Lower leg skin (tissue), 4 donors: Measurements from ENCODE around the gene ZNF366. TPM values are rescaled to one million over a fixed set of nuclear protein-coding genes. Genes with fewer than 3 reads are reported as not detected.

Experiments used
- DNase-seq, 2 donors: peaks; one replicate each; pipeline ENCODE4 v3.0.0-alpha.2; 2019; ENCODE audit warnings: low spot score in 2 of 2
- H3K4me3 ChIP-seq: fragments of 200-600 bp; sonication (generic); 2 replicates; pipeline ENCODE4 v1.5.1; 2017; ENCODE audit warnings: mild to moderate bottlenecking, low read depth; ENCODE audit not compliant: poor library complexity, severe bottlenecking
- POLR2A ChIP-seq, 2 donors: fragments of 450-650 bp; IDR thresholded peaks; one replicate each; pipeline ENCODE4 v1.6.1; 2016 to 2017; ENCODE audit warnings: antibody characterized with exemption in 2 of 2, mild to moderate bottlenecking in 1 of 2, moderate library complexity in 1 of 2
- WGBS, 2 donors: methylation state at CpG; one replicate each; pipeline ENCODE4 v1.1.5; 2018; 5-methylcytosine and 5-hydroxymethylcytosine counted together
- intact Hi-C: fragments of 100-400 bp; cut with DNase I; formaldehyde crosslinking; loops from one replicate; pipeline ENCODE4 v1.15.0; 2023; ENCODE audit warnings: low total_unique reads
- total RNA-seq, 4 donors: library from RNA; depleted of rRNA; stranded (reverse); fragments of >200 nt; gene quantifications; one replicate each; pipeline ENCODE4 v1.1.0, GENCODE V29; 2016
- TF ChIP-seq, protein P1 (sequence below), 3 donors: fragments of 450-650 bp; IDR thresholded peaks; one replicate each; pipeline ENCODE4 v1.5.1; 2016; ENCODE audit warnings: antibody characterized with exemption in 3 of 3, mild to moderate bottlenecking in 3 of 3, moderate library complexity in 2 of 3

Gene ZNF366
- total RNA-seq, 4 donors from 2014 or later = 0.51 to 3.5 (median 1.6) TPM

DNA sequence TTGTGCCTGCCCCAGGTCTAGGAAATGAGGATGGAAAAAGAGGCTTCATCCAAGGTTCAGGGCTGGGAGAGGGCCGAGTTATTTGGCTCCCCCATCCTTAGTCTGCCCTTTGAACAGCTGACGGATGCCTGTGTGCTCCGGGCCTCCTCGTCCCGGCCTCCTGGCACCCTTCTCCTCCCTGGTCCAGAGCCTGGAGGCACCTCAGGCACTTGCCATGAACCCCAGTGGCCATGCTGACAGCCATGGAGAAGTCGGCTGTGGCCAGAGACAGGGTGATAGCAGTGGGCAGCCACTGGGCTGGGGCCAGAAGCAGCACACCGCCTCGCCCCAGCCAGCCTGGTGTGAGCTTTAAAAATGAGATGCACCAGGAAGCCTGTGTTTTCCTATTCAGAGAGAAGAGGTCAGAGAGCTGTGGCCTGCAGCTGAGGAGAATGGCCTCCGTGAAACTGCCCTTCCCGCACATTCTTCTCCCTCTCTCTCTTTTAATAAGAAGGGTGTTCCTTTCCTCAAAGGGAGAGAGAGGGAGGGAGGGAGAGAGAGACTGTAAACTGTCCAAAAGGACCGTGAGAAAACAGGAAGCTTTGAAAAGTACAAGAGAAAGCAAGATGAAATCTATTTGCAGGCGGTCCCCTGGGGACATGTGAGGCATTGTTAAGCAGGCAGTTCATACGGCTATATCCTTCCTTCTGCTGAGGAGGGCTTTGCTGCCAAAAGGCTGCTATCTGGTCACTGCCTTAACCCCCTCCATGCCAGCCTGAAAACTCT is 55.3 kb downstream of the ZNF366 start:
- no peak overlapping the region for H3K4me3 ChIP-seq
- peak; percentile 78 to 87 for DNase-seq
- WGBS, 2 donors = 35 to 51% methylated on average over 12 to 13 of the region's 13 CpGs
- intact Hi-C loops = no loop called here
- no peak for TF ChIP-seq POLR2A (IDR thresholded peaks at IDR 0.05)
- TF ChIP-seq, protein P1, sequence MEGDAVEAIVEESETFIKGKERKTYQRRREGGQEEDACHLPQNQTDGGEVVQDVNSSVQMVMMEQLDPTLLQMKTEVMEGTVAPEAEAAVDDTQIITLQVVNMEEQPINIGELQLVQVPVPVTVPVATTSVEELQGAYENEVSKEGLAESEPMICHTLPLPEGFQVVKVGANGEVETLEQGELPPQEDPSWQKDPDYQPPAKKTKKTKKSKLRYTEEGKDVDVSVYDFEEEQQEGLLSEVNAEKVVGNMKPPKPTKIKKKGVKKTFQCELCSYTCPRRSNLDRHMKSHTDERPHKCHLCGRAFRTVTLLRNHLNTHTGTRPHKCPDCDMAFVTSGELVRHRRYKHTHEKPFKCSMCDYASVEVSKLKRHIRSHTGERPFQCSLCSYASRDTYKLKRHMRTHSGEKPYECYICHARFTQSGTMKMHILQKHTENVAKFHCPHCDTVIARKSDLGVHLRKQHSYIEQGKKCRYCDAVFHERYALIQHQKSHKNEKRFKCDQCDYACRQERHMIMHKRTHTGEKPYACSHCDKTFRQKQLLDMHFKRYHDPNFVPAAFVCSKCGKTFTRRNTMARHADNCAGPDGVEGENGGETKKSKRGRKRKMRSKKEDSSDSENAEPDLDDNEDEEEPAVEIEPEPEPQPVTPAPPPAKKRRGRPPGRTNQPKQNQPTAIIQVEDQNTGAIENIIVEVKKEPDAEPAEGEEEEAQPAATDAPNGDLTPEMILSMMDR (IDR thresholded peaks at IDR 0.05) = no peak

DNA sequence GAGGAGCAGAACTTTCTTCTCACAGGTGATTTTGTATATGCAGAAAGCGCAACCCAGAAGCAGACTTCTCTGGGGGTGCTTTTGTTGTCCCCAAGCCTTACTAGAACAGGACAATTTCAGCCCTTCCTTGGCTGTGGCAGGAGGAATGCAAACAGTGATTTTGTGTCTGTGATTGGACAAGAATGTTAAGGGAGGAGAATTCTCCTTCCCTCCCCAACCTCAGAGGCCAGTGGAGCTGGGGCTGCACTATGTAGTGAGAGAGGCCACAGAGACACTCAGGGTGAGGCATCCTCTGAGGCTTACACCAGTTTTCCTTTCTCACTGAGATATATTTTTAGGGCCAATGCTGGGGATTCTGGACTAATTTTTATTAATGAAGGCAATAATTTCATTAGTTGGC is 58.8 kb downstream of the ZNF366 start:
- no peak for DNase-seq
- H3K4me3 ChIP-seq = no peak overlapping the region
- TF ChIP-seq POLR2A (IDR thresholded peaks at IDR 0.05) = no peak
- TF ChIP-seq, protein P1 (IDR thresholded peaks at IDR 0.05) = no peak
- intact Hi-C loops = no loop called here
- WGBS, 2 donors = 3 to 16% methylated on average over 1 of the region's 1 CpG

DNA sequence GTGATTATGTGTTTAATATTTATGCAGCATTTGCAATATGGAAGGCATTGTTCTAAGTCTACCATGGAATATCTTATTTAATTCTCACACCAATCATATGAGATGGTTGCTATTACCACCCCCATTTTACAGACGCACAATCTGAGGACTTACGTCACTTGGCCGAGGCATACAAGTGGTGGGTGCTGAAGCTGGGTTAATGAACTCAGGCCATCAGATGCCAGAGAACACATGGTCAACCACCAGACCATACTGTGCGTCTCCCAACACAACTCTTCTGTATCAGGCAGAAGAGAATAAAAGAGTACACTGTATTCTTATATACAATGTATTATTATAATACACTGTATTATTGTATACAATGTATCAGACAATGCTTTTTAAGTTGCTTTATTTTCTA is 59.5 kb downstream of the ZNF366 start:
- DNase-seq = no peak
- WGBS, 2 donors = 95 to 98% methylated on average over 4 of the region's 4 CpGs
- no peak for TF ChIP-seq POLR2A (IDR thresholded peaks at IDR 0.05)
- TF ChIP-seq, protein P1 (IDR thresholded peaks at IDR 0.05) = no peak
- intact Hi-C loops = no loop called here
- no peak overlapping the region for H3K4me3 ChIP-seq

DNA sequence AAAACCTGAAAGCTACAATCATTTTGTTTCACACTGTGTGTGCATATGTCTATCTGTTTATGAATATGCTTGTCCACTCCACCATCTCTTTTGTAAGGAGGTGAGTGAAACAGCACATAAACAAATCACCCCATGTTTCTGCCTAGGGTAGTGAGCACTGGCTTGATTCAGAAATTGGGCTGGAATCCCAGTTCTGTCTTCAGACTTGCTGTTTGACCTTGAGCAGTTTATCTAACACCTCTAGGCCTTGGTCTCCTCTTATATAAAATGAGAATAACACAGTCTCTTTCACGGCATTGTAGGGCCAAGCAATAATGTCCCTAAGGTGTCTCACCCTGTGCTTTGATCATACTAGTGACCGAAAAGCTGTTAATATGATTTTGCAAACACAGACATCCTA is 61.2 kb downstream of the ZNF366 start:
- no peak overlapping the region for H3K4me3 ChIP-seq
- intact Hi-C loops = no loop called here
- WGBS, 2 donors = 57 to 97% methylated on average over 2 of the region's 2 CpGs
- TF ChIP-seq, protein P1 (IDR thresholded peaks at IDR 0.05) = no peak
- no peak for TF ChIP-seq POLR2A (IDR thresholded peaks at IDR 0.05)
- no peak for DNase-seq

DNA sequence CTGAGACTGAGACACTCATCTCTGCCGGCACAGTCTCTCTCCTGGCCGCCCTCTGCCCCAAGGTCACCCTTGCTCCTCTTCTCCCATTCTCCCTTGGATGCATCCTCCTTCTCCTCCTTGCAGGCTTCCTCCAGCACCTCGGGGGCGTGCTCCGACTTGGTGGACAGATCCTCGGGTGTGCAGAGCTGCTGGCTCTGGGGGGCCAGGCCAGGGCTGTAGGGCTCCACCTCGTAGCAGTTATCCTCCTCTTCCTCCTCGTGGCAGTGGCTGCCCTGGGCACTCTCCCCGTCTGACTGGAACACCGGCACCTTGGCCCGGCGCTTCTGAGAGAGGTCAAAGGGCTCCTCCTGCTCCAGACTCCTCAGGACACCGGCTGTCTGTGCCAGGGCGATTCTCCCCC is 63.3 kb downstream of the ZNF366 start:
- 78 to 80% methylated on average over 11 to 12 of the region's 14 CpGs for WGBS, 2 donors
- no peak for DNase-seq

More for the DNA sequence above, 63.3 kb downstream of the ZNF366 start:
- no peak for TF ChIP-seq POLR2A (IDR thresholded peaks at IDR 0.05)
- TF ChIP-seq, protein P1 (IDR thresholded peaks at IDR 0.05) = no peak
- intact Hi-C loops = no loop called here
- no peak overlapping the region for H3K4me3 ChIP-seq
